Measurements from ENCODE around the gene PGAP6. TPM values are rescaled to one million over a fixed set of nuclear protein-coding genes. Genes with fewer than 3 reads are reported as not detected.

Gene PGAP6
- total and polyA plus RNA-seq, 2 of the 8 experiments (the other 6 are each of a cell fraction or from before 2014, with no cell fraction given): 86.8 to 364 TPM

GRCh38 chr16:346587-346986 is 35.2 kb downstream of the PGAP6 start (continued):
- TF ChIP-seq USF2 (IDR thresholded peaks at IDR 0.05; ENCODE audit: low read length): no peak
- TF ChIP-seq RAD21 (IDR thresholded peaks at IDR 0.05 in 1 of 2, conservative IDR thresholded peaks at IDR 0.05 in 1 of 2; ENCODE audit: low read depth in 2 of 2, low read length in 2 of 2): no peak
- no peak for TF ChIP-seq CREB1 (IDR thresholded peaks at IDR 0.05)
- no peak for TF ChIP-seq BACH1 (IDR thresholded peaks at IDR 0.05; ENCODE audit: low read length)
- no peak for TF ChIP-seq PHF8 (conservative IDR thresholded peaks at IDR 0.05; ENCODE audit: low read depth, low read length)
- no peak for TF ChIP-seq SIN3A (conservative IDR thresholded peaks at IDR 0.05 in 1 of 2, IDR thresholded peaks at IDR 0.05 in 1 of 2; ENCODE audit: low read depth in 1 of 2, low read length in 2 of 2)
- TF ChIP-seq NRF1 (IDR thresholded peaks at IDR 0.05; ENCODE audit: low read depth, low read length): no peak

Data from H1 (cell line).